Endothelial cell (in vitro differentiated cells): ENCODE results near the gene SERPINB1. TPM values are rescaled to one million over a fixed set of nuclear protein-coding genes. Genes with fewer than 3 reads are reported as not detected.

Experiments used
- DNase-seq: peaks from one replicate; pipeline ENCODE4 v3.0.0; 2021; ENCODE audit warnings: low spot score
- H3K27ac Mint-ChIP-seq: one replicate; pipeline ENCODE4 v1.8.0; 2021; ENCODE audit warnings: mixed read lengths, inconsistent platforms; ENCODE audit not compliant: unreplicated experiment
- H3K27me3 Mint-ChIP-seq: one replicate; pipeline ENCODE4 v1.8.0; 2021; ENCODE audit warnings: mild to moderate bottlenecking, moderate library complexity, mixed read lengths, inconsistent platforms; ENCODE audit not compliant: unreplicated experiment
- H3K36me3 Mint-ChIP-seq: one replicate; pipeline ENCODE4 v1.8.0; 2021; ENCODE audit warnings: mild to moderate bottlenecking, low read depth, mixed read lengths, inconsistent platforms; ENCODE audit not compliant: unreplicated experiment
- H3K4me1 Mint-ChIP-seq: one replicate; pipeline ENCODE4 v1.8.0; 2021; ENCODE audit warnings: mild to moderate bottlenecking, mixed read lengths, inconsistent platforms; ENCODE audit not compliant: unreplicated experiment
- H3K4me3 Mint-ChIP-seq: one replicate; pipeline ENCODE4 v1.8.0; 2021; ENCODE audit warnings: mild to moderate bottlenecking, mixed read lengths, inconsistent platforms; ENCODE audit not compliant: unreplicated experiment
- H3K9me3 Mint-ChIP-seq: one replicate; pipeline ENCODE4 v1.8.0; 2021; ENCODE audit warnings: mixed read lengths, inconsistent platforms; ENCODE audit not compliant: unreplicated experiment
- long read RNA-seq: library from polyadenylated mRNA; unstranded; transcript quantifications from one replicate; pipeline ENCODE4 v2.0.0, GENCODE V29; 2020; ENCODE audit not compliant: unreplicated experiment
- total RNA-seq: library from RNA; stranded (reverse); fragmentation: NEBNext Ultra II Directional; extraction: Animal tissue kit (Norgen Biotek cat#: 25700); gene quantifications from one replicate; pipeline ENCODE4 v1.2.1, GENCODE V29; 2021; ENCODE audit not compliant: unreplicated experiment
- TF ChIP-seq, protein P1 (sequence below): fragments of 200-600 bp; sonication (generic); IDR thresholded peaks from one replicate; pipeline ENCODE4 v1.5.0; 2021; ENCODE audit warnings: antibody characterized with exemption; ENCODE audit not compliant: unreplicated experiment

The SERPINB1 gene
- total RNA-seq = 16.6 TPM
- long read RNA-seq, transcript SERPINB1-201 (7 exons, 2,619 nt) = major isoform, 35 of 40 reads
- long read RNA-seq, partial matches to known transcripts = 2 of 40 reads
- long read RNA-seq, other reads (novel, unspliced or antisense) = 3 of 40 reads

GRCh38 chr6:2841264-2842138, at the start of gene SERPINB1:
Gene SERPINB1 (minus strand): TSS chr6:2841863. CDS start chr6:2840586, 1,277 bp downstream.
- Mint-ChIP-seq H3K9me3 (no peaks in the 10 kb centered on the region), H3K4me1 (peaks cover 19% of the 10 kb centered on the region), H3K36me3 (peaks cover 12% of the 10 kb centered on the region), H3K4me3 (peak within 1 kb of the TSS; percentile 81), H3K27me3 (peaks cover 3% of the 10 kb centered on the region), H3K27ac (peak within 1 kb of the TSS; percentile 97)
- DNase-seq = peak; percentile 74
- TF ChIP-seq, protein P1, sequence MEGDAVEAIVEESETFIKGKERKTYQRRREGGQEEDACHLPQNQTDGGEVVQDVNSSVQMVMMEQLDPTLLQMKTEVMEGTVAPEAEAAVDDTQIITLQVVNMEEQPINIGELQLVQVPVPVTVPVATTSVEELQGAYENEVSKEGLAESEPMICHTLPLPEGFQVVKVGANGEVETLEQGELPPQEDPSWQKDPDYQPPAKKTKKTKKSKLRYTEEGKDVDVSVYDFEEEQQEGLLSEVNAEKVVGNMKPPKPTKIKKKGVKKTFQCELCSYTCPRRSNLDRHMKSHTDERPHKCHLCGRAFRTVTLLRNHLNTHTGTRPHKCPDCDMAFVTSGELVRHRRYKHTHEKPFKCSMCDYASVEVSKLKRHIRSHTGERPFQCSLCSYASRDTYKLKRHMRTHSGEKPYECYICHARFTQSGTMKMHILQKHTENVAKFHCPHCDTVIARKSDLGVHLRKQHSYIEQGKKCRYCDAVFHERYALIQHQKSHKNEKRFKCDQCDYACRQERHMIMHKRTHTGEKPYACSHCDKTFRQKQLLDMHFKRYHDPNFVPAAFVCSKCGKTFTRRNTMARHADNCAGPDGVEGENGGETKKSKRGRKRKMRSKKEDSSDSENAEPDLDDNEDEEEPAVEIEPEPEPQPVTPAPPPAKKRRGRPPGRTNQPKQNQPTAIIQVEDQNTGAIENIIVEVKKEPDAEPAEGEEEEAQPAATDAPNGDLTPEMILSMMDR = no peak

DNA sequence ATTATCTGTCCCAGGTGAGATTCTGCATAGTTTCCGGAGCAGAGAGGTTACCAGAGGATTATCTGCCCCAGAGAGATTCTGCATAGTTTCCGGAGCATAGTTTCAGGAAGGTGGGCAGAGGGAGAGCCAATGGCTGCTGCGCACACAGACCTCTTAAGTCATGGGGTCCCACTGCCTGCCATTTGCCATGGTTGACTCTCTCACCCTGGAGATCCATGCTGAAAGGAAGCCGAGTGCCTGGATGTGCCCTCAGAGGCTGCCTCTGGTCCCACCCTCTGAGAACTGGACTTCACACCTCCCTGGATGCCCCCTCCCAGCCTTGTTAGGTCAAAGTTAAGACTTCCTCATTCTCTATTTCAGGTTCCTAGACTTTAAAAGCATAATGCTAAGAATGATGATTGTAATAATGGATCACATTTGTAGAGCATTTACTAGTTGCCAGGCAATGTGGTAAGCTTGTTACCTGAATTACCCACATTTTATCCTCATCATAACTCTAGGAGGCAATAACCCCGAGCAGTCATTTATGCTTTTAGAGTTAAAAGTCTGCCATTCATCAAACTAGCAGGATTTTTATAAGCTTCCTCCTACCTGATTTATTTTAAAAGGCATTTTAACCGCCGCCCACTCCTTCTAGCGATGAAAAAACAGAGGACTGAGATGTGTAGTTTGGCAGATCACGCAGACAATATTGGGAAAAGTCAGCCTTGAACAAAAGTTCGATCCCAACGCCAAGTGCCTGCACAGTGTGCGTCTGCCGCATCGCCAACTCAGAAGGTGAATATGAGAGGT, 49.5 kb upstream of the SERPINB1 start:
- H3K27me3 Mint-ChIP-seq = peaks cover 1% of the 10 kb centered on the region
- no peaks in the 10 kb centered on the region for H3K9me3 Mint-ChIP-seq
- DNase-seq = no peak
- H3K36me3 Mint-ChIP-seq = peaks cover 50% of the 10 kb centered on the region
- no peak overlapping the region for H3K27ac Mint-ChIP-seq
- H3K4me1 Mint-ChIP-seq = peaks cover 4% of the 10 kb centered on the region
- TF ChIP-seq, protein P1 = no peak
- H3K4me3 Mint-ChIP-seq = peak overlapping the region; percentile 42

DNA sequence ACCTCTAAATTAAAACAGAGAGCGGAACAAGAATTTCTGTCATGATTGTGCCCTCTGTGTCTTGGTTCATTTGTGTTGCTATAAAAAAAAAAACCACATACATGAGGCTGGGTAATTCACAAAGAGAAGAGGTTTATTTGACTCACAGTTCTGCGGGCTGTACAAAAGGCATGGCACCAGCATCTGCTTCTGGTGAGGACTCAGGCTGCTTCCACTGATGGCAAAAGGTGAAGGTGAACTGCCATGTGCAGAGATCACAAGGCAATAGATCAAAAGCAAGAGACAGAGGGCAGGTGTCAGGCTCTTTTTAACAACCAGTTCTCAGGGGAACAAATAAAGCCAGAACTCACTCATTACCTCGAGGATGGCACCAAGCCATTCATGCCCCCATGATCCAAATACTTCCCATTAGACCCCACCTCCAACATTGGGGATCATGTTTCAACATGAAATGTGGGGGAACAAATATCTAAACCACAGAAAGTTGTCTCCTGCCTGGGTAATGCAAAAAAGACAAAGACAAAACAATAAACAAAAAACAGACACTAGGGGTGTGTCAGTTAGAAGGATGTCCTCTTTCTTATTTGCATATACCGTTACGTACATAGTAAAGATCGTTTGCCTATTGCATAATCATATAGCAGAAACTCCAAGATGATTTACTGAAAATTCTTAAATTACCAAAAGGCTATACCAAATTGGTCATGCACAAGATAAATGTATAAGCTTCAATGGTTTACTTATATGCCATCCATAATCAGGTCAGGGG, 44.5 kb upstream of the SERPINB1 start:
- Mint-ChIP-seq H3K36me3 (peaks cover 20% of the 10 kb centered on the region), H3K27ac (no peak overlapping the region), H3K9me3 (no peaks in the 10 kb centered on the region), H3K4me3 (no peak overlapping the region), H3K4me1 (peaks cover 10% of the 10 kb centered on the region), H3K27me3 (peaks cover 1% of the 10 kb centered on the region)
- TF ChIP-seq, protein P1 = no peak
- DNase-seq = no peak

- no peak overlapping the region for H3K4me3 Mint-ChIP-seq
Observed at GRCh38 chr6:2884804-2885203, 43.1 kb upstream of the SERPINB1 start.

More at GRCh38 chr6:2884804-2885203, 43.1 kb upstream of the SERPINB1 start:
- TF ChIP-seq, protein P1 = no peak
- no peak for DNase-seq
- peaks cover 7% of the 10 kb centered on the region for H3K36me3 Mint-ChIP-seq
- H3K4me1 Mint-ChIP-seq = peaks cover 13% of the 10 kb centered on the region
- H3K27me3 Mint-ChIP-seq = peaks cover 1% of the 10 kb centered on the region
- H3K27ac Mint-ChIP-seq = no peak overlapping the region
- H3K9me3 Mint-ChIP-seq = no peaks in the 10 kb centered on the region
